CD4-positive, alpha-beta T cell treated with Interleukin-6 at 100 ng/mL for 8 hours (primary cell): Measurements from ENCODE around the gene PNPLA7.
"Not testable (repeated sequence)": the region's sequence is repeated elsewhere in the genome, so short reads cannot be mapped to it uniquely, and the experiment has no call there.

Experiments used
- DNase-seq: peaks from one replicate; pipeline ENCODE4 v3.0.0-alpha.2; 2020; ENCODE audit warnings: mixed read lengths, low spot score

PNPLA7 gene

GRCh38 chr9:137575364-137575715, 25.1 kb upstream of the PNPLA7 start:
- DNase-seq, result no peak

GRCh38 chr9:137574192-137574591, 24.0 kb upstream of the PNPLA7 start:
- no peak for DNase-seq

GRCh38 chr9:137570566-137570965, 20.4 kb upstream of the PNPLA7 start:
- DNase-seq, result no peak

GRCh38 chr9:137569609-137570203, 19.5 kb upstream of the PNPLA7 start:
- DNase-seq, result no peak

GRCh38 chr9:137568445-137568844, 18.2 kb upstream of the PNPLA7 start:
- not testable (repeated sequence) for DNase-seq

- no peak for DNase-seq
Measured at GRCh38 chr9:137564817-137565411, 14.7 kb upstream of the PNPLA7 start.

GRCh38 chr9:137564134-137564533, 13.9 kb upstream of the PNPLA7 start:
- DNase-seq, result no peak

GRCh38 chr9:137558127-137558526, 7.9 kb upstream of the PNPLA7 start:
- DNase-seq, result no peak

GRCh38 chr9:137556069-137556838, 6.1 kb upstream of the PNPLA7 start:
- no peak for DNase-seq

- DNase-seq, result no peak
Measured at GRCh38 chr9:137555179-137555578, 5.0 kb upstream of the PNPLA7 start.

- no peak for DNase-seq
Measured at GRCh38 chr9:137554349-137554748, 4.1 kb upstream of the PNPLA7 start.

- not testable (repeated sequence) for DNase-seq
Measured at GRCh38 chr9:137553654-137554053, 3.5 kb upstream of the PNPLA7 start.

GRCh38 chr9:137552022-137552768, 2.0 kb upstream of the PNPLA7 start:
- DNase-seq, result no peak

GRCh38 chr9:137551264-137552021, 1.2 kb upstream of the PNPLA7 start, which contains the start of gene MRPL41:
Gene MRPL41, plus strand, starts transcription at chr9:137551879. Its CDS starts 203 bp downstream, at chr9:137552082.
- DNase-seq, result peak; percentile 85

GRCh38 chr9:137550958-137551263, 709 bp upstream of the PNPLA7 start:
- DNase-seq, result not testable (repeated sequence)

GRCh38 chr9:137547687-137548543, 2.3 kb downstream of the PNPLA7 start:
- no peak for DNase-seq

GRCh38 chr9:137545123-137545522, 5.1 kb downstream of the PNPLA7 start:
- no peak for DNase-seq

GRCh38 chr9:137544176-137544760, 5.9 kb downstream of the PNPLA7 start:
- no peak for DNase-seq

- DNase-seq, result no peak
Measured at GRCh38 chr9:137543237-137543963, 6.8 kb downstream of the PNPLA7 start.

- no peak for DNase-seq
Measured at GRCh38 chr9:137542486-137542885, 7.7 kb downstream of the PNPLA7 start.
